Uterus (tissue), 4 donors: ENCODE results near the gene PGR. TPM values are rescaled to one million over a fixed set of nuclear protein-coding genes. Genes with fewer than 3 reads are reported as not detected.

Experiments
- DNase-seq, 2 donors: peaks; one replicate each; pipeline ENCODE4 v3.0.0-alpha.2; 2019 to 2020
- H3K27ac ChIP-seq, 2 donors: fragments of 200-600 bp; sonication (generic); 1 replicate in 1 of 2; 2 replicates in 1 of 2; pipeline ENCODE4 v1.5.1; 2016 to 2018
- H3K27me3 ChIP-seq, 2 donors: fragments of 200-600 bp; sonication (generic); one replicate each; pipeline ENCODE4 v1.5.1; 2018 to 2019; ENCODE audit warnings: control low read depth in 1 of 2
- H3K36me3 ChIP-seq, 2 donors: fragments of 200-600 bp; sonication (generic); one replicate each; pipeline ENCODE4 v1.5.1; 2019; ENCODE audit warnings: control low read depth in 1 of 2
- H3K4me1 ChIP-seq, 2 donors: fragments of 200-600 bp; sonication (generic); one replicate each; pipeline ENCODE4 v1.5.1; 2018 to 2019; ENCODE audit warnings: control low read depth in 1 of 2
- H3K4me3 ChIP-seq, 2 donors: fragments of 200-600 bp; sonication (generic); 1 replicate in 1 of 2; 2 replicates in 1 of 2; pipeline ENCODE4 v1.5.1; 2018 to 2019; ENCODE audit warnings: mild to moderate bottlenecking in 1 of 2
- H3K9me3 ChIP-seq, 2 donors: fragments of 200-600 bp; sonication (generic); one replicate each; pipeline ENCODE4 v1.5.1; 2019; ENCODE audit warnings: control low read depth in 1 of 2
- CTCF ChIP-seq, 4 experiments: fragments of 200-600 bp in 2 of 4; fragments of 450-650 bp in 2 of 4; sonication (generic) in 2 of 4; IDR thresholded peaks; one replicate each; pipeline ENCODE4 v1.5.1; 2016 to 2019; ENCODE audit warnings: antibody characterized with exemption in 4 of 4, mild to moderate bottlenecking in 2 of 4, moderate library complexity in 1 of 4
- POLR2A ChIP-seq, 2 donors: fragments of 450-650 bp; IDR thresholded peaks; one replicate each; pipeline ENCODE4 v1.6.1; 2016; ENCODE audit warnings: antibody characterized with exemption in 2 of 2, mild to moderate bottlenecking in 1 of 2, moderate library complexity in 1 of 2
- intact Hi-C: fragments of 100-400 bp; cut with DNase I; formaldehyde crosslinking; loops from one replicate; pipeline ENCODE4 v1.15.1; 2023; ENCODE audit warnings: low total_unique reads
- total RNA-seq, 4 donors: library from RNA; depleted of rRNA in 3 of 4; stranded (reverse); fragments of >200 nt in 3 of 4; gene quantifications; one replicate each; pipeline versions ENCODE4 v1.1.0 to v1.2.4, GENCODE V29; 2014 to 2023
- donor health status: DM: yes; HTN: yes; CAD: no.

PGR gene
- total RNA-seq, 4 donors from 2014 or later: 35.2 to 145 (median 108) TPM

- Histone ChIP-seq H3K4me1 (no peaks in the 10 kb centered on the region), H3K27ac (peak overlapping the region; percentile 62 to 79)
- intact Hi-C loops: no loop called here
These were observed 138.1 kb downstream of the PGR start for GRCh38 chr11:100991541-100991940.

DNA sequence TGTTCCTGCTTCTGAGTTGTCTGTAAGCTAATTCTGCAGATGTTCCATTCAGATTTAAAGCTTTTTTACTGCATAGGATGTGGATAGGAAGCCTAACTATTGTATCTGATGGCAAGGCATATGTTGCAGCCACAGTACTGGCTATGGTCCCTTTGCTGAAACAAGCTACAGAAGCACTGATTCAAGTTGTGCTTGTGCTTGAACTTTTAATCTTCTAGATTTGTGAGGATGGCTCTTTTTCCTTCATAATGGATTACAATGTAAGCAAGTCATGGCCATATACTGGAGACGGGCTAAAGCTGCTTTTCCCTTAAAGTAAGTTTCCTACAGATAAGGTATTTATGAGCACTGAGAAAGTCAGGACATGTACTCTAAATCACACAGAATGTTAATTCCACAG is 138.7 kb downstream of the PGR start:
- H3K4me1 ChIP-seq: no peaks in the 10 kb centered on the region
- intact Hi-C loops: no loop called here
- H3K36me3 ChIP-seq: no peaks in the 10 kb centered on the region
- H3K9me3 ChIP-seq: no peaks in the 10 kb centered on the region
- no peak overlapping the region for H3K4me3 ChIP-seq
- no peak for DNase-seq
- H3K27me3 ChIP-seq: no peaks in the 10 kb centered on the region
- H3K27ac ChIP-seq: peak overlapping the region; percentile 62 to 79
- no peak for TF ChIP-seq CTCF (IDR thresholded peaks at IDR 0.05)
- no peak for TF ChIP-seq POLR2A (IDR thresholded peaks at IDR 0.05)

More at GRCh38 chr11:100991541-100991940, 138.1 kb downstream of the PGR start:
- no peaks in the 10 kb centered on the region for H3K27me3 ChIP-seq
- H3K9me3 ChIP-seq: no peaks in the 10 kb centered on the region
- no peaks in the 10 kb centered on the region for H3K36me3 ChIP-seq
- no peak for DNase-seq
- H3K4me3 ChIP-seq: no peak overlapping the region
- TF ChIP-seq CTCF (IDR thresholded peaks at IDR 0.05) (no peak), POLR2A (IDR thresholded peaks at IDR 0.05) (no peak)

DNA sequence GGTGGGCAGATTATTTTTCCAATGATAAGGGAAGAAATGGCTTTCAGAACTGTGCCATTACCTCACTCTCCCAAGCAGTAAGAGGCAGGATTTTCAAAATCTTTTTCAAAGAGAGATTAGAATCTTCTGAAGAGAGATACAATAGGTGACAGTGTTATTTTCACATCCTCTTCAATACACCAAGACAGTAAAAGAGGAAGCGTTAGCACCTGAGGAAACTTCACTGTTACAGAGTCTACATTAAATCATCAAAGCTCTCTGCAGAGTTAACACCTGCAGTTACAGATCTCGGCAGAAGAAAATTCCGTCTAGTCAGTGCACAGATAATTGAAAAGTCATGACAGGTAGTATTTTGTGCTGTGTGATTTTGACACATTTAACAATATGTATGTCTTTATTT is 144.9 kb downstream of the PGR start:
- DNase-seq: no peak
- Histone ChIP-seq H3K4me1 (no peaks in the 10 kb centered on the region), H3K36me3 (no peaks in the 10 kb centered on the region), H3K4me3 (no peak overlapping the region), H3K27ac (no peak overlapping the region), H3K27me3 (no peaks in the 10 kb centered on the region), H3K9me3 (no peaks in the 10 kb centered on the region)
- TF ChIP-seq POLR2A (IDR thresholded peaks at IDR 0.05): no peak
- intact Hi-C loops: no loop called here

GRCh38 chr11:100981196-100981824 is 148.3 kb downstream of the PGR start:
- intact Hi-C loops: no loop called here
- H3K27me3 ChIP-seq: no peaks in the 10 kb centered on the region
- H3K4me3 ChIP-seq: no peak overlapping the region
- TF ChIP-seq POLR2A (IDR thresholded peaks at IDR 0.05) (no peak), CTCF (IDR thresholded peaks at IDR 0.05) (no peak)
- H3K4me1 ChIP-seq: no peaks in the 10 kb centered on the region
- H3K27ac ChIP-seq: peak overlapping the region in 1 of 2 donors; percentile 10
- H3K9me3 ChIP-seq: no peaks in the 10 kb centered on the region
- no peak for DNase-seq
- H3K36me3 ChIP-seq: no peaks in the 10 kb centered on the region

- peak; percentile 43 to 66 (median 56) for TF ChIP-seq CTCF (IDR thresholded peaks at IDR 0.05)
- TF ChIP-seq POLR2A (IDR thresholded peaks at IDR 0.05): no peak
- no peak overlapping the region for H3K4me3 ChIP-seq
- peak overlapping the region in 1 of 2 donors; percentile 4 for H3K27ac ChIP-seq
- intact Hi-C loops: no loop called here
- H3K9me3 ChIP-seq: no peaks in the 10 kb centered on the region
- H3K4me1 ChIP-seq: no peaks in the 10 kb centered on the region
- H3K36me3 ChIP-seq: no peaks in the 10 kb centered on the region
- H3K27me3 ChIP-seq: no peaks in the 10 kb centered on the region
- DNase-seq: no peak
These were observed 149.5 kb downstream of the PGR start for GRCh38 chr11:100980156-100980555.
